Measurements from ENCODE around the gene SWT1. TPM values are rescaled to one million over a fixed set of nuclear protein-coding genes. Genes with fewer than 3 reads are reported as not detected.

SWT1 gene
- total and polyA plus RNA-seq, 12 donors, result 1.4 to 7.9 (median 6.0) TPM

- intact Hi-C loops (cut with DNase I), result no loop called here
- ATAC-seq (no peak), DNase-seq (no peak)
- Histone ChIP-seq H3K27ac (no peak overlapping the region), H3K4me3 (no peak overlapping the region), H3K9me3 (no peaks in the 10 kb centered on the region), H3K27me3 (no peaks in the 10 kb centered on the region), H3K36me3 (peaks cover 0 to 41% (median 0%) of the 10 kb centered on the region in 9 donors), H3K4me1 (peaks cover 0 to 11% (median 0%) of the 10 kb centered on the region in 9 donors)
- no peak for TF ChIP-seq CTCF (IDR thresholded peaks at IDR 0.05)
- 100% methylated on average over 2 of the region's 2 CpGs for WGBS, 2 donors
These were observed 123.6 kb downstream of the SWT1 start for GRCh38 chr1:185280589-185280988.

- H3K4me3 ChIP-seq, result no peak overlapping the region
- H3K27ac ChIP-seq, result no peak overlapping the region
- 81 to 90% methylated on average over 3 of the region's 3 CpGs for WGBS, 2 donors
- peaks cover 0 to 11% (median 0%) of the 10 kb centered on the region in 9 donors for H3K4me1 ChIP-seq
- DNase-seq (no peak), ATAC-seq (no peak)
- no peaks in the 10 kb centered on the region for H3K27me3 ChIP-seq
- intact Hi-C loops (cut with DNase I), result no loop called here
- no peak for TF ChIP-seq CTCF (IDR thresholded peaks at IDR 0.05)
- H3K9me3 ChIP-seq, result peaks cover 0 to 4% (median 0%) of the 10 kb centered on the region in 11 donors
- H3K36me3 ChIP-seq, result peaks cover 0 to 41% (median 0%) of the 10 kb centered on the region in 9 donors
These were observed 124.3 kb downstream of the SWT1 start for GRCh38 chr1:185281245-185281644.

GRCh38 chr1:185284116-185284515, 127.1 kb downstream of the SWT1 start:
- Histone ChIP-seq H3K27ac (no peak overlapping the region), H3K4me3 (no peak overlapping the region), H3K36me3 (peaks cover 0 to 23% (median 0%) of the 10 kb centered on the region in 9 donors), H3K4me1 (peaks cover 0 to 26% (median 5%) of the 10 kb centered on the region in 9 donors), H3K27me3 (no peaks in the 10 kb centered on the region), H3K9me3 (peaks cover 0 to 8% (median 0%) of the 10 kb centered on the region in 11 donors)
- no peak for DNase-seq
- no peak for ATAC-seq
- 60 to 63% methylated on average over 2 of the region's 2 CpGs for WGBS, 2 donors
- TF ChIP-seq CTCF (IDR thresholded peaks at IDR 0.05), result no peak
- intact Hi-C loops (cut with DNase I), result no loop called here

GRCh38 chr1:185284533-185285276, 127.7 kb downstream of the SWT1 start:
- 30 to 34% methylated on average over 2 of the region's 2 CpGs for WGBS, 2 donors
- Histone ChIP-seq H3K27me3 (no peaks in the 10 kb centered on the region), H3K4me3 (no peak overlapping the region), H3K36me3 (peaks cover 0 to 23% (median 0%) of the 10 kb centered on the region in 9 donors), H3K9me3 (peaks cover 0 to 8% (median 0%) of the 10 kb centered on the region in 11 donors), H3K4me1 (peaks cover 0 to 26% (median 5%) of the 10 kb centered on the region in 9 donors), H3K27ac (no peak overlapping the region)
- ATAC-seq (peak in 5 of 8 donors; percentile 27 to 74 (median 47)), DNase-seq (no peak)
- no peak for TF ChIP-seq CTCF (IDR thresholded peaks at IDR 0.05)
- intact Hi-C loops (cut with DNase I), result no loop called here
